CD4-positive, alpha-beta T cell treated with Interleukin-15 for 1 hour (primary cell): ENCODE data around the gene RAB11FIP3.
"Not testable (repeated sequence)": the region's sequence is repeated elsewhere in the genome, so short reads cannot be mapped to it uniquely, and the experiment has no call there.

Experiments
- DNase-seq: peaks from one replicate; pipeline ENCODE4 v3.0.0-alpha.2; 2020

The RAB11FIP3 gene

GRCh38 chr16:496097-496886 lies 70.8 kb downstream of the RAB11FIP3 start:
- DNase-seq, result no peak

DNA sequence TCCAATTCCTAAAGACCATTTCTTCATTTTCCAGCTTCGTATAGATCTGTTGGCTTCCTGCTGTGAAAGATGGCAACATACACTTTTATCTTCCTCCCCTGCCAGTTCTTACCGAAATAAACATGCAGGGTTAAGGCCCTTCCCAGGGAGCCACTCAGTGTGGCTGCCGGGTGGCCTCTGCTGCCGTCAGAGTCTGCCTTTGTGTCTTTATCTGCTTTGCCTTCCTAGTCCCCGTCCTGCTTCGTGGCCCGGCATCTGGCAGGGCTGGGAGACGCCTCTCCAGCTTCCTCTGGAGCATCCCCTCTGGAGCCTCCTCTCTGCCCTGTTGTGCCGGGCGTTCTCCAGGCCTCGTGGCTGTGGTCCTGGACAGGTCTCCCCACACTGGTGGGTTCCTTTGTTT lies 71.8 kb downstream of the RAB11FIP3 start:
- DNase-seq, result no peak

- no peak for DNase-seq
These were observed 74.5 kb downstream of the RAB11FIP3 start for GRCh38 chr16:499924-500323.

DNA sequence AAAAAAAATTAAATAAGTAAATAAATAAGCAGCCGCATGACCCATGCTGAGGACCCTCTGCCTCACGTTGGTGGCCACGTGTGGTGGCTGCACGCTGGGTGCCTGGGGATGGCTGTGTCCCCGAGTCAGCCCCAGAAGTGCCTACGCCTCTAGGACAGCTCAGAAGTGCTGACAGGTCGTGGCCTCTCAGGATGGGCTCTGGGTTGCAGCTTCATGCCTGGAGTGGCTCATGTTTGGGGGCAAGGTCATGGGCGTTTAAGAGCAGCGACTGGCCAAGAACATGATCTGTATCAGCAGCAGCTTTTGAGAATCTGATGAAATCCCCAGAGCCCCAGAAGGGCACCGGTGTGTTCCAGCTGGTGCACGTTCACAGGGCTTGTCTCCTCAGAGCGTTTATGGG lies 75.3 kb downstream of the RAB11FIP3 start:
- DNase-seq, result no peak

DNA sequence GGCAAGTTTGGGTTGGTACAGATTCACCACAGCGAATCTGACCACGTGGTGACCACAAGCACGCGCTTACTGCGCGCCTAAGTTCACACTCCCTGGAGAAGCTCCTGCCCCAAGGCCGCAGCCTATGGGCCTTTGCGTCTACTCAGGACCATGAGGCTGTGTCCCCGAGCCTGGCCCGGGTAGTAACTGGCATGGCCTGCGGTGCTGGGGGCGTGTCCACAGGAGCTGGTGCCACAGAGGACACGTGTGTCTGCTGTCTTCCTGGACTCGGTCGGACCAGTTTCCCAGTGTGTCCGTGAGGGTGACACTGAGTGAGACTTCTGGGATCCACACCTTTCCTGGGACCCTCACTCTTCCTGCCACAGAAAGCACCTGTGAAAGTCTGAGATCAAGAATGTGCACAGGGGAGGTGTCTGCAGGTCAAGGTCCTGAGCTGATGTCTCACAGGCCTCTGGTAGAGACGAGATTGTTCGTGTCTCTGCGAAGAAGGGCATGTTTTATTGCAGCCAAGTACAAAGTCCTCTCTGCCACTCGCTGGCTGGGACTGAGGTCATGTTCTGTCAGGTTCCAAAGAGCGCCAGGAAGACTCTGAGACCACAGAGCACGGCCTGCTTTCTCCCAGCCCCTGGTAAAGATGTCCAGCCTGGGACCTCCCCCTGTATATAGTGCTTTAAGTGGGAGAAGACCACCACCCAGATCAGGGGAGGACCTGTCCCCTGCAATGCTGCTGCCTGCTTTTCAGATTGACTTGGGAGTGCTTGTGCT lies 76.9 kb downstream of the RAB11FIP3 start:
- no peak for DNase-seq

- no peak for DNase-seq
These were observed 78.0 kb downstream of the RAB11FIP3 start for GRCh38 chr16:503150-504071.

DNA sequence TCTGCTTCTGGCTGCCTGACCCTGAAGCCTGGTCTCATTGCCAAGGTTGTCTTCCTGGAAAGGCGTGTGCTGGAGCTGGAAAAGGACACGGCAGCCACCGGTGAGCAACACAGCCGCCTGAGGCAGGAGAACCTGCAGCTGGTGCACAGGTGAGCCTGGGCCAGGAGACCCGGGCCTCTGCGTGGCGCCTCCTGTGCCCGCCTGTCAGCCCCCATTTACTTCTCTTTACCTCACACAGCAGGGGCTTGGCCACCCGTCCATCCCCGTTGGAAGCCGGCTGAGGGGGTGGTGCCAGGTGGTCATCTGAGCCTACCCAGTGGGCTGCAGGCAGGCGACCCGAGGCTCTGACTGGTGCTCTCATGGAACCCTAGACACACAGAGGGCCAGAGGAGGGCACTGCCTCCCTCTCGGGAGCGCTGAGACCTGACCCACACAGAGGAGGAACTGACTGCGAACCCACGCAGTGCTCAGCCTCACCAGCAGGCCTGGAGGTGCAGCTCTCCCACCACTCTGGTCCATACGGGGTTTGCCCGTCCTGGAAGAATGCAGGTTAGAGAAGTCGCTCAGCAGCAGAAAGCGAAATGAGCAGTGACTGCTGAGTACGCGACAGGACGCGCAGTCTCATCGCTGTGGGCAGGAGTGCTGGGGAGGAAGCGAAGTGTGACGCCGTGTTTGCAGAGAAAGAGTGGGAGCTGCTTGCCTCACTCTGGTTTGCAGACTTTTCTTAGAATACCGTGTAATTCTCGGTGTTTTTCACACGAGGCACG lies 80.2 kb downstream of the RAB11FIP3 start:
- no peak for DNase-seq

GRCh38 chr16:506246-506546 lies 80.7 kb downstream of the RAB11FIP3 start:
- DNase-seq, result no peak

DNA sequence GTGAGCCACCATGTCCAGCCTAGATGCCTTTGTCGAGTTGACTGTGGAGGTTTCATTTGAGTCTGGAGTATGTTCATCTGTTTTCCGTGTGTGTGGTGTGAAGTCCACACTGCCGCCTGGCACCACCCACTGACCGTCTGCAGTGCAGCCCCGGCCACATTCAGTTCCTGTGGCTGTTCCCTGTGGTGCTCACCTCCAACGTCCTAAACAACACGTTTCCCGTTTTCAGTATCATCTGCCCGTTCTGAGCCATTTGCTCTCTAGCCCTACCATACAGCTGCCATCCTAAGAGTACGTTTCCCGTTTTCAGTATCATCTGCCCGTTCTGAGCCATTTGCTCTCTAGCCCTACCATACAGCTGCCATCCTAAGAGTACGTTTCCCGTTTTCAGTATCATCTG lies 82.1 kb downstream of the RAB11FIP3 start:
- not testable (repeated sequence) for DNase-seq

DNA sequence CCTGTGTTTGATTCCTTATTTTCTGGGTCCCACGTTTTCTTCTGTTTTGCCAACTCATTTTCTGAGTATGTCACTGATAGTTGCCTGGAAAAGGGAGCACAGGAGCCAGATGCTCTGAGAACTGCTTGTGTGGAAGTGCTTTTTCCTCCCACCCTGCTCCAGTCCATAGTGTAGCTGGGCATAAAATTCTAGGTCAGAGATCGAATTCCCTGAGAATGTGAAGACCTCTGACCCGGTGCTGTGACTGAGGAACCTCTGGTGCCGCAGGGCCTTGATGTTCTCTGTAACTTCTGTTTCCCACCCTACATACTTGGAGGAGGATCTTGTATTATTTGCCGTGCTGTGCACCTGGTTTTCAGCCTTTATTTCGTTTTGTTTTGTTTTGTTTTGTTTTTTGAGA lies 82.5 kb downstream of the RAB11FIP3 start:
- no peak for DNase-seq

- no peak for DNase-seq
These were observed 83.7 kb downstream of the RAB11FIP3 start for GRCh38 chr16:508884-509736.

- no peak for DNase-seq
These were observed 84.8 kb downstream of the RAB11FIP3 start for GRCh38 chr16:510066-510825.

DNA sequence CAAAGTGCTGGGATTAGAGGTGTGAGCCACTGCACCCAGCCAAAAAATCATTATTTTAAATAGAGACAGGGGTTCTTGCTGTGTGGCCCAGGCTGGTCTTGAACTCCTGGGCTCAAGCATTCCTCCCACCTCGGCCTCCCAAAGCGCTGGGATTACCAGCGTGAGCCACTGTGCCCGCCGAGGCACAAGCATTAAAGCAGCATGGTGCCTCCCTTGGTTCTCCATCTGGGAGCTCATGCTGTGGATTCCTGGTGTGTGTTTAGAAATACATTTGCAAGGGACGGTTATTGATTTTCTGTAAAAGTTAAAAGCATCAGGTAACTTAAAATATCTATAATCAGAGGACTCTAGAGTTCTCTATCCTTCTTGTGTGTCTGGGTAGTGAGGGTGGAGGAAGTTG lies 87.4 kb downstream of the RAB11FIP3 start:
- DNase-seq, result no peak

- DNase-seq, result no peak
These were observed 88.5 kb downstream of the RAB11FIP3 start for GRCh38 chr16:513950-514349.

GRCh38 chr16:515175-515938 lies 89.9 kb downstream of the RAB11FIP3 start:
- DNase-seq, result no peak

GRCh38 chr16:515939-516226 lies 90.4 kb downstream of the RAB11FIP3 start:
- no peak for DNase-seq

- DNase-seq, result no peak
These were observed 90.9 kb downstream of the RAB11FIP3 start for GRCh38 chr16:516301-516700.

DNA sequence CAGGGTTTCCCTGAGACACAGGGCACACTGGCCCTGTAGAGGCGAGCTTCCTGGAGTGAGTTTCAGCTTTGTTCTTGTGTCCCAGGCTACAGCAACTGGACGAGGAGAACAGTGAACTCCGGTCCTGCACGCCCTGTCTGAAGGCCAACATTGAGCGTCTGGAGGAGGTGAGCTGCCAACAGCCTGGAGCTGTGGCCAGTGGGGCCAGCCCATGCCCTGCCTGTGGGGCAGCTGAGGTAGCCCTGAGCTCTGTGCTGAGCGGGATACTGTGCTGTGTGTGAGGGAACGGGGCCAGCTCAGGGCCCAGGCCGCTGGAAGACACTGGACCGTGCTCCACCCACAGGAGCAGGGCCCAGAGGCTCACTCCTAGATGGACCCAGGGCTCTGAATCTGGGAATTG lies 93.4 kb downstream of the RAB11FIP3 start:
- DNase-seq, result no peak

DNA sequence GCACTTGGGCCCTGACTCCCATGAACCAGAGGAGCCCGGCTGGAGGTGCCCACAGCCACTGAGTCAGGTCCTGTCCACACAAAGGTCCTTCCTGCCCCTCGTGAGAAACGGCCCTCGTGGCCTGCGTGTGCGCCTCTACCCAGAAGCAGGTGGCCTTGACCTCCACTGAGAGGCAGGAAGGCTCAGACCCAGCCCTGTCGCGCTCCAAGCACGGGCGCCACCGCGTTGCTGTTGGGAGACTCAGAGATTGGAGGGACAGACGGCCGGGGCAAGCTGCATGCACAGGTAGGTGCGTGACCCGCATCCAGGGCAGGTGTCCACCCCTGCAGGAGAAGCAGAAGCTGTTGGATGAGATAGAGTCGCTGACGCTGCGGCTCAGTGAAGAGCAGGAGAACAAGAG lies 94.0 kb downstream of the RAB11FIP3 start:
- DNase-seq, result no peak
